ENCODE results near the gene FAM83C.
"Not testable (repeated sequence)": the region's sequence is repeated elsewhere in the genome, so short reads cannot be mapped to it uniquely, and the experiment has no call there.

Gene FAM83C

DNA sequence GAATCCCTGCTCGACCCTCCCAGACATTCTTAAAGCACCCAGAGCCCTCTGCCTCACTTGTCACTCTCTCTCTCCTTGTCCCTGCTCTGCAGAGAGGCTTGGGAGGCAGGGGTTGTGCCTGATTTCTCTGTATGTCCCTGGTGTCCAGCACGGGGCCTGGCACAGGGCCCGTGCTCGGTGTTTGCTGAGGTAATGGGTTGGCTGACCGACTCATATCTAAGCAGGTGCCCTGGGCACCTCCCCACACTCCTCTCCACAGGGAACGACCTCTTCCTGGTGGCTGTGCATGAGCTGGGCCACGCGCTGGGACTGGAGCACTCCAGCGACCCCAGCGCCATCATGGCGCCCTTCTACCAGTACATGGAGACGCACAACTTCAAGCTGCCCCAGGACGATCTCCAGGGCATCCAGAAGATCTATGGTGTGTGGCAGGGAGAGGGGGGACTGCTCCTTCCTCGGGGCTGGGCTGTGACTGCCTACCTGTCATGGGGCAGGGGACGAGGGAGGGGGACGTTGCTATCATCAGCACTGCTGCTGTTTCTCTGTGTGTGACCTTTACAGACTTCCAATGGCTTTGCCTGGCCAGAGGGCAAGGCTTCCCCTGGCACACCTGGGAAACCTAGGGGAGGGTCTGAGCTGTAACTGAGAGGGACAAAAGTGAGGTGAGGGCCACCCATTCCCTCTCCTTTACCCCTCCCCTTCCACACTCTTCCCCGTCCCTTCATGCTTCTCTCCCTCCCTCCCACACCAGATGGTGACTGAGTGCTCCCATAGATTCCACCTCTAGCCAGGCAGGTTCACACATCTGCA, 28.5 kb downstream of the FAM83C start:
- Histone ChIP-seq H3K79me2 (ENCODE audit: insufficient read depth, low read depth) (no peaks in the 10 kb centered on the region), H4K20me1 (ENCODE audit: insufficient read depth) (no peaks in the 10 kb centered on the region), H3K4me1 (ENCODE audit: low read depth, poor library complexity, severe bottlenecking) (no peaks in the 10 kb centered on the region), H3K36me3 (ENCODE audit: insufficient read depth) (no peaks in the 10 kb centered on the region), H3K4me3 (IDR thresholded peaks at IDR 0.05; ENCODE audit: insufficient read depth, low read depth, low read length) (no peak overlapping the region), H3K27me3 (ENCODE audit: insufficient read depth, low read depth) (no peaks in the 10 kb centered on the region), H3K9ac (no peak overlapping the region), H3K27ac (no peak overlapping the region), H2AFZ (ENCODE audit: low read depth) (no peak overlapping the region), H3K4me2 (no peak overlapping the region)
- TF ChIP-seq, protein P1, sequence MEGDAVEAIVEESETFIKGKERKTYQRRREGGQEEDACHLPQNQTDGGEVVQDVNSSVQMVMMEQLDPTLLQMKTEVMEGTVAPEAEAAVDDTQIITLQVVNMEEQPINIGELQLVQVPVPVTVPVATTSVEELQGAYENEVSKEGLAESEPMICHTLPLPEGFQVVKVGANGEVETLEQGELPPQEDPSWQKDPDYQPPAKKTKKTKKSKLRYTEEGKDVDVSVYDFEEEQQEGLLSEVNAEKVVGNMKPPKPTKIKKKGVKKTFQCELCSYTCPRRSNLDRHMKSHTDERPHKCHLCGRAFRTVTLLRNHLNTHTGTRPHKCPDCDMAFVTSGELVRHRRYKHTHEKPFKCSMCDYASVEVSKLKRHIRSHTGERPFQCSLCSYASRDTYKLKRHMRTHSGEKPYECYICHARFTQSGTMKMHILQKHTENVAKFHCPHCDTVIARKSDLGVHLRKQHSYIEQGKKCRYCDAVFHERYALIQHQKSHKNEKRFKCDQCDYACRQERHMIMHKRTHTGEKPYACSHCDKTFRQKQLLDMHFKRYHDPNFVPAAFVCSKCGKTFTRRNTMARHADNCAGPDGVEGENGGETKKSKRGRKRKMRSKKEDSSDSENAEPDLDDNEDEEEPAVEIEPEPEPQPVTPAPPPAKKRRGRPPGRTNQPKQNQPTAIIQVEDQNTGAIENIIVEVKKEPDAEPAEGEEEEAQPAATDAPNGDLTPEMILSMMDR (conservative IDR thresholded peaks at IDR 0.05; ENCODE audit: low read depth, low read length) = no peak

DNA sequence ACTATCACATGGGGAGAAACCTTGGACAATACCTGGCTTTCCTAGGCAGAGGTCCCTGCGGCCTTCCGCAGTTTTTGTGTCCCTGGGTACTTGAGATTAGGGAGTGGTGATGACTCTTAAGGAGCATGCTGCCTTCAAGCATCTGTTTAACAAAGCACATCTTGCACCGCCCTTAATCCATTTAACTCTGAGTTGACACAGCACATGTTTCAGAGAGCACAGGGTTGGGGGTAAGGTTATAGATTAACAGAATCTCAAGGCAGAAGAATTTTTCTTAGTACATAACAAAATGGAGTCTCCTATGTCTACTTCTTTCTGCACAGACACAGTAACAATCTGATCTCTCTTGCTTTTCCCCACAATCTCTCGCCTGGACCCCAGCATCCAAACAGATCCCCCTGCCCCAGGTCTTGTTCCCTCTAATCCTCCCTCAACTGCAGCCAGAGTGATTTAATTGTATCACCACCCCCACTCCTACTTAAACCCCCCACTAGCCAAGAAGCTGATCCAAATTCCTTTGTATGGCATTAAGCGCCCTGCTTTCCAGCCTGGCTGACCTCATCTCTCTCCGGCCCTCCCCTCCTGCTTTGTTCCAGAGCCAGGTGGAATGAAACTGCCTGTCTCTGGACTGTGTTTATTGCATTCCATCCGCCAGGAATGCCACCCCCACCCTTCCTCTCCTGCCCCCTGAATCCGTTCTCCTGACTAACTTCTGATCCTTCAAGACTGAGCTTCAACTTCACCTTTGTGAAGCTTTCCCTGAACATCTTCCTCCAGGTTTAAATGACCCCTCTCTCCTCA, 29.3 kb downstream of the FAM83C start:
- not testable (repeated sequence) for H3K4me1 ChIP-seq (ENCODE audit: low read depth, poor library complexity, severe bottlenecking); H3K27ac ChIP-seq; H3K9ac ChIP-seq; H3K36me3 ChIP-seq (ENCODE audit: insufficient read depth); H3K27me3 ChIP-seq (ENCODE audit: insufficient read depth, low read depth); H3K79me2 ChIP-seq (ENCODE audit: insufficient read depth, low read depth); H2AFZ ChIP-seq (ENCODE audit: low read depth); H3K4me3 ChIP-seq (IDR thresholded peaks at IDR 0.05; ENCODE audit: insufficient read depth, low read depth, low read length); H3K4me2 ChIP-seq; H4K20me1 ChIP-seq (ENCODE audit: insufficient read depth)

DNA sequence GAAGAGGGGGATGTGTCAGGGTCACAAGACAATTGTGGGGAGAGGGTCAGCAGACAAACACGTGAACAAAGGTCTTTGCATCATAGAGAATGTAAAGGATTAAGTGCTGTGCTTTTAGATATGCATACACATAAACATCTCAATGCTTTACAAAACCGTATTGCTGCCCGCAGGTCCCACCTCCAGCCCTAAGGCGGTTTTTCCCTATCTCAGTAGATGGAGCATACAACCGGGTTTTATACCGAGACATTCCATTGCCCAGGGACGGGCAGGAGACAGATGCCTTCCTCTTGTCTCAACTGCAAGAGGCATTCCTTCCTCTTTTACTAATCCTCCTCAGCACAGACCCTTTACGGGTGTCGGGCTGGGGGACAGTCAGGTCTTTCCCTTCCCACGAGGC, 29.9 kb downstream of the FAM83C start:
- not testable (repeated sequence) for H3K4me2 ChIP-seq; H3K27ac ChIP-seq; H3K36me3 ChIP-seq (ENCODE audit: insufficient read depth); H2AFZ ChIP-seq (ENCODE audit: low read depth); H3K79me2 ChIP-seq (ENCODE audit: insufficient read depth, low read depth); H3K4me3 ChIP-seq (IDR thresholded peaks at IDR 0.05; ENCODE audit: insufficient read depth, low read depth, low read length); H3K4me1 ChIP-seq (ENCODE audit: low read depth, poor library complexity, severe bottlenecking); H3K27me3 ChIP-seq (ENCODE audit: insufficient read depth, low read depth); H3K9ac ChIP-seq; H4K20me1 ChIP-seq (ENCODE audit: insufficient read depth)

DNA sequence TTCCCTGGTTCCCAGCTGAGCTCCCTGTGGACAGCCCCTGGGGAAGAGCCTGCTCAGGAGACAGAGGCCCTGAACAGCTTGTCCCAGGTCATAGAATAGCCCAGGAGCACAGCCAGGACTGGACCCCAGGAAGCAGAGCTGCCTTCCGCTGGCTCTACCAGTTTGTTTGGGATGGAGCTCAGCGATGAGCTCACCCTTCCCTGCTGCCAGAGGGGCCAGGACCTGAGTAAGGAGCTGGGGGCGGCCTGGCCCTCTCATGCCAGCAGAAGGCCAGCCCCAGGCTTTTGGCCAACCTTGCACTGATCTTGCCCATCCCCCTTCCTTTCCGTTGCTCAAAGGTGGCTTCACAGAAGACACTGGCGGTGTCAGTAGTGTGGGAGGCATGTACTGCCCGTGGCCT, 31.8 kb downstream of the FAM83C start:
- Histone ChIP-seq H3K79me2 (ENCODE audit: insufficient read depth, low read depth) (no peaks in the 10 kb centered on the region), H3K9ac (no peak overlapping the region), H3K4me2 (no peak overlapping the region), H3K36me3 (ENCODE audit: insufficient read depth) (no peaks in the 10 kb centered on the region), H3K27ac (no peak overlapping the region), H3K4me1 (ENCODE audit: low read depth, poor library complexity, severe bottlenecking) (no peaks in the 10 kb centered on the region), H3K27me3 (ENCODE audit: insufficient read depth, low read depth) (no peaks in the 10 kb centered on the region), H2AFZ (ENCODE audit: low read depth) (no peak overlapping the region), H4K20me1 (ENCODE audit: insufficient read depth) (no peaks in the 10 kb centered on the region), H3K4me3 (IDR thresholded peaks at IDR 0.05; ENCODE audit: insufficient read depth, low read depth, low read length) (no peak overlapping the region)
- TF ChIP-seq, protein P1 (conservative IDR thresholded peaks at IDR 0.05; ENCODE audit: low read depth, low read length) = no peak

DNA sequence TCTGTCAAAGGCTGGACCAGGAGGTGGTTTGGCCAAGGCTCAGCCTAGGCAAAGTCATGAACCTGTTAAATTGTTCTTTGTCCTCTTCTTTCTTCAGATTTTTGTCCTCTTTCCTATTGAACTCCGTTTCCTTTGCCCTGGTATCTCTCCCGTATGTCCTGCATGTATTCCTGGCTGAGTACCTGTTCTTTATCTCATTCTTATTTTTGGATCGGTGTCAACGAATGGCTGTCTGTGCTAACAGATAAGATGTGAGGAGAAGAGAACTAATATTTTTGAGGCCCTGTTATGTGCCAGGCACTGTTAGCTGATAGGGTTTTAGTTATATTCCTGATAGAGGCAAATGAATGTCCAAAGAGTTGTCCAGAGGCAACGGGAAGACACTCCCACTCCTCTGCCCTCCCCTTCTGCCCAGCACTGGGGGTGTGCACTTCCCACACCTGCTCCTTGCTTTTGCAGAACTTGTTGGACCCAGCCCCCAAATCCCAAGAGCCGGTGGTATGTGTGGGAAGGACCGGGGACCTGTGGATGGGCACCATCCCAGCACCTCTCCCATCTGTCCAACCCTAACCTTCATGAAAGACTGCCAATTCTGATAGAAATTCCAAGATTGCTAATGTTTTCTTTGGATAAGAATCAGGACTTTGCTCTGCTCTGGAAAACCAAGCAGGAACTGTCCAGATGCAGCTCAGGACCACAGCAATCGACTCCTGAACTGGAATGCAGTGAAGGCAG, 34.9 kb downstream of the FAM83C start:
- Histone ChIP-seq H3K27ac (no peak overlapping the region), H2AFZ (ENCODE audit: low read depth) (no peak overlapping the region), H3K36me3 (ENCODE audit: insufficient read depth) (no peaks in the 10 kb centered on the region), H3K27me3 (ENCODE audit: insufficient read depth, low read depth) (no peaks in the 10 kb centered on the region), H4K20me1 (ENCODE audit: insufficient read depth) (no peaks in the 10 kb centered on the region), H3K4me3 (IDR thresholded peaks at IDR 0.05; ENCODE audit: insufficient read depth, low read depth, low read length) (no peak overlapping the region), H3K79me2 (ENCODE audit: insufficient read depth, low read depth) (no peaks in the 10 kb centered on the region), H3K4me1 (ENCODE audit: low read depth, poor library complexity, severe bottlenecking) (peaks cover 1% of the 10 kb centered on the region), H3K4me2 (no peak overlapping the region), H3K9ac (no peak overlapping the region)
- TF ChIP-seq, protein P1 (conservative IDR thresholded peaks at IDR 0.05; ENCODE audit: low read depth, low read length) = no peak

Data from KMS-11 (cell line).